MM.1S (cell line): Measurements from ENCODE around the gene XXYLT1.

ENCODE experiments used
- DNase-seq: peaks from one replicate; pipeline ENCODE4 v3.0.0-alpha.2; 2015
- H2AFZ ChIP-seq: fragments of 300-600 bp; sonication (generic); 2 replicates; pipeline ENCODE4 v1.6.0; 2016; ENCODE audit warnings: antibody characterized with exemption, low read length
- H3F3A ChIP-seq: fragments of 300-600 bp; sonication (generic); 2 replicates; pipeline ENCODE4 v1.6.1; 2016; ENCODE audit warnings: mild to moderate bottlenecking, antibody characterized with exemption, low read length, moderate library complexity, mixed read lengths; ENCODE audit not compliant: insufficient read depth
- H3K27ac ChIP-seq: fragments of 300-600 bp; sonication (generic); 2 replicates; pipeline ENCODE4 v1.5.1; 2016; ENCODE audit warnings: mild to moderate bottlenecking, low read length
- H3K27me3 ChIP-seq: fragments of 300-600 bp; sonication (generic); replicated peaks from 2 replicates; pipeline ENCODE4 v1.6.0; 2016; ENCODE audit warnings: low read length; ENCODE audit not compliant: insufficient read depth
- H3K36me3 ChIP-seq: fragments of 300-600 bp; sonication (generic); replicated peaks from 2 replicates; pipeline ENCODE4 v1.6.1; 2016; ENCODE audit warnings: mild to moderate bottlenecking, low read length, mixed read lengths; ENCODE audit not compliant: insufficient read depth
- H3K4me1 ChIP-seq: fragments of 300-600 bp; sonication (generic); 2 replicates; pipeline ENCODE4 v1.6.1; 2016; ENCODE audit warnings: low read length, mixed read lengths
- H3K4me2 ChIP-seq: fragments of 300-600 bp; sonication (generic); 2 replicates; pipeline ENCODE4 v1.6.0; 2016; ENCODE audit warnings: low read depth, low read length
- H3K4me3 ChIP-seq: fragments of 300-600 bp; sonication (generic); 2 replicates; pipeline ENCODE4 v1.5.1; 2016; ENCODE audit warnings: low read length, mixed read lengths
- H3K79me2 ChIP-seq: fragments of 300-600 bp; sonication (generic); 2 replicates; pipeline ENCODE4 v1.6.1; 2016; ENCODE audit warnings: mixed run types, low read length, mixed read lengths
- H3K9ac ChIP-seq: fragments of 300-600 bp; sonication (generic); 2 replicates; pipeline ENCODE4 v1.6.1; 2016; ENCODE audit warnings: low read length, mixed read lengths
- H3K9me2 ChIP-seq: fragments of 300-600 bp; sonication (generic); replicated peaks from 2 replicates; pipeline ENCODE4 v1.6.1; 2016; ENCODE audit warnings: mild to moderate bottlenecking, low read length, mixed read lengths; ENCODE audit not compliant: insufficient read depth
- H3K9me3 ChIP-seq: fragments of 300-600 bp; sonication (generic); replicated peaks from 2 replicates; pipeline ENCODE4 v1.6.1; 2016; ENCODE audit warnings: mild to moderate bottlenecking, low read length, mixed read lengths; ENCODE audit not compliant: insufficient read depth
- H4K20me1 ChIP-seq: fragments of 300-600 bp; sonication (generic); 2 replicates; pipeline ENCODE4 v1.6.1; 2016; ENCODE audit warnings: mild to moderate bottlenecking, low read length, moderate library complexity, mixed read lengths; ENCODE audit not compliant: insufficient read depth
- CTCF ChIP-seq: fragments of 300-600 bp; sonication (generic); IDR thresholded peaks from 2 replicates; pipeline ENCODE4 v1.5.1; 2016; ENCODE audit warnings: antibody characterized with exemption, low read length, mixed read lengths
- EZH2 ChIP-seq: fragments of 300-600 bp; sonication (generic); optimal IDR thresholded peaks from 2 replicates; pipeline ENCODE3; 2017; ENCODE audit warnings: low read depth, mild to moderate bottlenecking, antibody characterized with exemption, low read length, mixed read lengths
- EZH2phosphoT487 ChIP-seq: fragments of 300-600 bp; sonication (generic); IDR thresholded peaks from 2 replicates; pipeline ENCODE4 v1.6.1; 2018; ENCODE audit warnings: antibody characterized with exemption, low read length

XXYLT1 gene

GRCh38 chr3:195135917-195136316, 135.0 kb downstream of the XXYLT1 start:
- Histone ChIP-seq H3K4me1 (no peaks in the 10 kb centered on the region), H3K4me2 (no peak overlapping the region), H3K27ac (no peak overlapping the region), H3K27me3 (no peaks in the 10 kb centered on the region), H3K79me2 (no peaks in the 10 kb centered on the region), H3K9me2 (no peaks in the 10 kb centered on the region), H3K9ac (no peak overlapping the region), H3F3A (no peaks in the 10 kb centered on the region), H3K4me3 (no peak overlapping the region), H3K36me3 (no peaks in the 10 kb centered on the region), H2AFZ (no peak overlapping the region), H3K9me3 (no peaks in the 10 kb centered on the region), H4K20me1 (no peaks in the 10 kb centered on the region)
- no peak for TF ChIP-seq EZH2phosphoT487
- no peak for TF ChIP-seq CTCF
- no peak for TF ChIP-seq EZH2
- DNase-seq = no peak

- TF ChIP-seq EZH2phosphoT487 (no peak), EZH2 (no peak), CTCF (no peak)
Measured at GRCh38 chr3:195134431-195134830, 136.5 kb downstream of the XXYLT1 start.

GRCh38 chr3:195133462-195133861, 137.5 kb downstream of the XXYLT1 start:
- no peaks in the 10 kb centered on the region for H3K27me3 ChIP-seq
- H4K20me1 ChIP-seq = no peaks in the 10 kb centered on the region
- no peak overlapping the region for H3K27ac ChIP-seq
- H3K9me2 ChIP-seq = no peaks in the 10 kb centered on the region
- no peak overlapping the region for H3K4me3 ChIP-seq
- H3K4me1 ChIP-seq = peaks cover 2% of the 10 kb centered on the region; the same call in 1 of the 2 replicates
- DNase-seq = no peak
- no peaks in the 10 kb centered on the region for H3F3A ChIP-seq
- no peak overlapping the region for H3K4me2 ChIP-seq
- H3K79me2 ChIP-seq = no peaks in the 10 kb centered on the region
- H3K36me3 ChIP-seq = no peaks in the 10 kb centered on the region
- H2AFZ ChIP-seq = no peak overlapping the region
- H3K9ac ChIP-seq = no peak overlapping the region
- TF ChIP-seq EZH2 (no peak), EZH2phosphoT487 (no peak), CTCF (no peak)
- H3K9me3 ChIP-seq = no peaks in the 10 kb centered on the region

More at GRCh38 chr3:195134431-195134830, 136.5 kb downstream of the XXYLT1 start:
- no peak overlapping the region for H3K27ac ChIP-seq
- H3K4me2 ChIP-seq = no peak overlapping the region
- no peaks in the 10 kb centered on the region for H3F3A ChIP-seq
- no peaks in the 10 kb centered on the region for H4K20me1 ChIP-seq
- no peaks in the 10 kb centered on the region for H3K79me2 ChIP-seq
- DNase-seq = no peak
- H3K4me1 ChIP-seq = no peaks in the 10 kb centered on the region
- no peaks in the 10 kb centered on the region for H3K36me3 ChIP-seq
- no peaks in the 10 kb centered on the region for H3K9me3 ChIP-seq
- no peaks in the 10 kb centered on the region for H3K9me2 ChIP-seq
- no peak overlapping the region for H3K9ac ChIP-seq
- H3K27me3 ChIP-seq = no peaks in the 10 kb centered on the region
- H2AFZ ChIP-seq = no peak overlapping the region
- H3K4me3 ChIP-seq = no peak overlapping the region
